AG09309 (cell line): ENCODE data around the gene MAPKBP1.
A peak's percentile ranks its signal among the peaks of the same experiment; 100 is the strongest.

Experiments
- DNase-seq: peaks from one replicate; pipeline ENCODE4 v3.0.0-alpha.2; 2010; ENCODE audit warnings: low read depth
- H3K4me3 ChIP-seq: 2 replicates; pipeline ENCODE4 v1.5.1; 2011; ENCODE audit warnings: mild to moderate bottlenecking, low read depth, low read length, moderate library complexity; ENCODE audit not compliant: control insufficient read depth
- CTCF ChIP-seq: IDR thresholded peaks from 2 replicates; pipeline ENCODE4 v1.5.1; 2011; ENCODE audit warnings: mild to moderate bottlenecking, low read depth, low read length, inconsistent platforms; ENCODE audit not compliant: insufficient read depth, control insufficient read depth; ENCODE audit errors: missing control alignments

The MAPKBP1 gene

GRCh38 chr15:41746802-41747201 is 27.5 kb upstream of the MAPKBP1 start:
- DNase-seq, result no peak
- H3K4me3 ChIP-seq, result no peak overlapping the region
- no peak for TF ChIP-seq CTCF

- no peak for DNase-seq
- TF ChIP-seq CTCF, result no peak
- no peak overlapping the region for H3K4me3 ChIP-seq
Observed at GRCh38 chr15:41756198-41756597, 18.1 kb upstream of the MAPKBP1 start.

DNA sequence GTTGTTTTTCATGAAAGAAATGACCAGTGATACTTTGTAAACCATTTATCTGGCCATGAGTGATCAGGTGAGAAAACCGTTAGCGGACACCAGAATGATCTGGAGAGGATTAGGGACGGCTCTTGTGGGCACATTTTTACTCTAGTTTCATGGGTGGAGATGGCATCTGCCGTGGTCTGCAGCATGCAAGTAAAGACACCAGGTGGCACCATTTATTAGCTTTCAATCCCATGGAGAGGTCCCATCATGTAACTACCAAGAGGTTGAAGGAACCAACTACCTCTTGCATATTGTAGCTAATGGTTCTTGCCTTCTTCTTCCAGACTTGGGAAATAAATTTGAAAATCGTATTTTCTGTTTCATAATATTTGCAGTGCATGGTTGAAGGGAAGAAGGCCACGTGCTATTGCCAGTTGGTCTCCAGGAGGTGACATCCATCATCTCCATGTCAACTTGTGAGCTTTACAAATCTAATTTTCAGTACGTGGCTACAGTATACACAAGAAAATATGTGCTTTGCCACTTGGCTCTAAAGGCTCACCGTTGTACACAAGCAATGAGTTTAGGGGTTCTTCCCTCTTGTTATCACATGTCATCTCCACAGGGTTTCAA is 1.5 kb upstream of the MAPKBP1 start:
- peak; percentile 76 for TF ChIP-seq CTCF
- peak; percentile 51 for DNase-seq
- H3K4me3 ChIP-seq, result no peak overlapping the region

- no peak for TF ChIP-seq CTCF
- no peak for DNase-seq
- H3K4me3 ChIP-seq, result peak overlapping the region; percentile 68; the same call in 1 of the 2 replicates
Observed at GRCh38 chr15:41773332-41773728, 954 bp upstream of the MAPKBP1 start.

DNA sequence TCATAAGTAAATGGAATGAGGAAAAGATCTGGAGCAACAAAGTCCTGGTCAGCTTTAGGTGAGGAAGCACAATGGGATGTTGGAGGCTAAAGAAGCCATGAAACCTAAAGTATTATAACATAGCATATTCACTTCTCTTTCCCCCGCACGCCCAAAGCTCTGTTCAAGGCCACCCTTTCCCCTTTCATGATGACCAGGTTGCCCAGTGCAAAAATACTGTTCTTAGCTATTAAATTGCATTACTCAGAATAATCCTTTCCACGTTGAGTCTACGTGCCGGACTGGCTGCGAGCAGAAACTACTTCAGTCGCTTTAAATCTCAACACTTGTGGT is 589 bp upstream of the MAPKBP1 start:
- no peak for DNase-seq
- H3K4me3 ChIP-seq, result peak overlapping the region; percentile 68
- no peak for TF ChIP-seq CTCF

DNA sequence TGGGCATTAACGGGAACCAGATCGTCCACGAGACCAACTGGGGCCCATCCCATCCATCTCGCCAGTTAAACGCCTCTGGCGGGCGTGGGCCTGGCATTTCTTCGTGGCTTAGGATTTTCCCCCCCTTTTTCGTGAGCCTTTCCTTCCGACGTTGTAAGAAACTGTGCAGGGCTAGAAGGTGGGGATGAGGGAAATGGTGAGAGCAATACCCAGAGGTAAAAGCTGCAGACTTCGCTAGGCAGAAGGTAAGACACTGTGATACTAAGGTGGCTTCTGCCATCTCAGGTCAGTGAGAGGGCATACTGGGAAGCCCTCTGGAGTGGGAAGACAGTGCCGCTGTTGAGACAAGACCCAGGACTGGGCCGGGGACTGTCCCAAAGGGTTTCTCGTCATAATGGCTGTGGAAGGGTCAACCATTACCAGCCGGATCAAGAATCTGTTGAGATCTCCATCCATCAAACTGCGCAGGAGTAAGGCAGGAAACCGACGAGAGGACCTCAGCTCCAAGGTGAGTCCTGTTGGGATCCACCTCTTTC is 666 bp downstream of the MAPKBP1 start:
- no peak for TF ChIP-seq CTCF
- H3K4me3 ChIP-seq, result peak overlapping the region; percentile 68
- DNase-seq, result no peak
